ENCODE data around the gene OR8K5. TPM values are rescaled to one million over a fixed set of nuclear protein-coding genes. Genes with fewer than 3 reads are reported as not detected.

OR8K5 gene
- total and polyA plus RNA-seq, 2 of the 4 experiments (the other 2 are of a cell fraction), result not detected

- no peak within 1 kb of the TSS for H3K18ac ChIP-seq (ENCODE audit: low read depth, low read length)
- BruUV-seq (replicated peaks), result no TSS peak
- H3K23ac ChIP-seq (ENCODE audit: low read depth, low read length), result no peak within 1 kb of the TSS
- H3K4me3 ChIP-seq (ENCODE audit: insufficient read depth, low read depth, low read length), result no peak within 1 kb of the TSS
- H3K4me1 ChIP-seq (ENCODE audit: control insufficient read depth, insufficient read depth, low read length), result no peaks in the 10 kb centered on the region
- no peak within 1 kb of the TSS for H3K56ac ChIP-seq (ENCODE audit: extremely low read depth, insufficient read depth, low read length)
- H3K27me3 ChIP-seq (ENCODE audit: control insufficient read depth, insufficient read depth, low read length), result no peaks in the 10 kb centered on the region
- no peaks in the 10 kb centered on the region for H4K20me1 ChIP-seq (ENCODE audit: insufficient read depth, low read length)
- H2AK9ac ChIP-seq (replicated peaks; ENCODE audit: low read depth, low read length, poor library complexity), result no peak within 1 kb of the TSS
- H4K5ac ChIP-seq (ENCODE audit: low read depth, low read length), result no peak within 1 kb of the TSS
- H3K4ac ChIP-seq (ENCODE audit: low read depth, low read length), result no peak within 1 kb of the TSS
- H3K14ac ChIP-seq (replicated peaks; ENCODE audit: low read depth, low read length), result no peak within 1 kb of the TSS
- no peak within 1 kb of the TSS for H3K4me2 ChIP-seq (ENCODE audit: low read depth, low read length)
- no peak within 1 kb of the TSS for H2BK15ac ChIP-seq (ENCODE audit: low read depth, low read length)
- ChIA-PET POLR2A (ENCODE audit: unreplicated experiment) (no interaction called here), CTCF (no interaction called here)
- H2BK20ac ChIP-seq (ENCODE audit: low read depth, low read length), result no peak within 1 kb of the TSS
- dilution Hi-C loops (cut with HindIII; ENCODE audit: low sequenced_read_pairs, unreplicated experiment), result no loop called here
- no peak within 1 kb of the TSS for H2BK5ac ChIP-seq (ENCODE audit: low read depth, low read length, poor library complexity, severe bottlenecking)
- DNase-seq (no peak), ATAC-seq (ENCODE audit: low read depth) (no peak)
- no CpG with 5 or more reads among the region's 1 CpG for WGBS, 2 experiments (ENCODE audit: extremely low coverage in 2 of 2, insufficient read length in 1 of 2)
- no peaks in the 10 kb centered on the region for H3K9me1 ChIP-seq (ENCODE audit: insufficient read depth, low read length)
- intact Hi-C loops (cut with micrococcal nuclease), result no loop called here
- H2AK5ac ChIP-seq (ENCODE audit: low read depth, low read length), result no peak within 1 kb of the TSS
- in situ Hi-C loops (cut with MboI; ENCODE audit: low sequenced_read_pairs), result no loop called here
- H3K9ac ChIP-seq (ENCODE audit: low read depth, low read length), result no peak within 1 kb of the TSS
- H4K91ac ChIP-seq (ENCODE audit: insufficient read depth, low read depth, low read length), result no peak within 1 kb of the TSS
- no peak within 1 kb of the TSS for H4K8ac ChIP-seq (ENCODE audit: low read depth in 2 of 2, low read length in 2 of 2)
- no peak within 1 kb of the TSS for H2BK120ac ChIP-seq (ENCODE audit: low read depth, low read length)
- no peaks in the 10 kb centered on the region for H3K79me1 ChIP-seq (ENCODE audit: low read depth in 1 of 2, low read length in 2 of 2)
- H3K27ac ChIP-seq (ENCODE audit: insufficient read depth, low read length), result no peak within 1 kb of the TSS
- H3K9me3 ChIP-seq (ENCODE audit: control insufficient read depth, insufficient read depth, low read length), result peaks cover 7% of the 10 kb centered on the region; the same call in 1 of the 2 replicates
- no peak for TF ChIP-seq SMC3 (IDR thresholded peaks at IDR 0.05; ENCODE audit: low read depth, low read length)
- no peaks in the 10 kb centered on the region for H3K36me3 ChIP-seq (ENCODE audit: control insufficient read depth, insufficient read depth, low read length)
- H2AFZ ChIP-seq (replicated peaks; ENCODE audit: low read length, poor library complexity), result no peak within 1 kb of the TSS
These were observed 16.2 kb upstream of the OR8K5 start, which contains the start of gene OR5J2 for GRCh38 chr11:56176318-56176717. TSS of gene OR5J2 (plus strand) at chr11:56176618. CDS start at chr11:56176618, 0 bp downstream.
